Superior temporal gyrus (tissue), 1 donor: ENCODE results near the gene LHFPL2.
"Not testable (repeated sequence)": the region's sequence is repeated elsewhere in the genome, so short reads cannot be mapped to it uniquely, and the experiment has no call there.

ENCODE experiments used
- DNase-seq: peaks from one replicate; pipeline ENCODE4 v3.0.0-alpha.2; 2016; ENCODE audit errors: extremely low spot score

LHFPL2 gene

GRCh38 chr5:78467752-78468357, 180.7 kb downstream of the LHFPL2 start:
- peak; percentile 70 for DNase-seq

GRCh38 chr5:78467140-78467539, 181.4 kb downstream of the LHFPL2 start:
- DNase-seq = no peak

GRCh38 chr5:78458843-78459242, 189.7 kb downstream of the LHFPL2 start:
- no peak for DNase-seq

- DNase-seq = not testable (repeated sequence)
Observed at GRCh38 chr5:78457507-78457906, 191.1 kb downstream of the LHFPL2 start.

GRCh38 chr5:78449103-78449502, 199.5 kb downstream of the LHFPL2 start:
- DNase-seq = no peak

DNA sequence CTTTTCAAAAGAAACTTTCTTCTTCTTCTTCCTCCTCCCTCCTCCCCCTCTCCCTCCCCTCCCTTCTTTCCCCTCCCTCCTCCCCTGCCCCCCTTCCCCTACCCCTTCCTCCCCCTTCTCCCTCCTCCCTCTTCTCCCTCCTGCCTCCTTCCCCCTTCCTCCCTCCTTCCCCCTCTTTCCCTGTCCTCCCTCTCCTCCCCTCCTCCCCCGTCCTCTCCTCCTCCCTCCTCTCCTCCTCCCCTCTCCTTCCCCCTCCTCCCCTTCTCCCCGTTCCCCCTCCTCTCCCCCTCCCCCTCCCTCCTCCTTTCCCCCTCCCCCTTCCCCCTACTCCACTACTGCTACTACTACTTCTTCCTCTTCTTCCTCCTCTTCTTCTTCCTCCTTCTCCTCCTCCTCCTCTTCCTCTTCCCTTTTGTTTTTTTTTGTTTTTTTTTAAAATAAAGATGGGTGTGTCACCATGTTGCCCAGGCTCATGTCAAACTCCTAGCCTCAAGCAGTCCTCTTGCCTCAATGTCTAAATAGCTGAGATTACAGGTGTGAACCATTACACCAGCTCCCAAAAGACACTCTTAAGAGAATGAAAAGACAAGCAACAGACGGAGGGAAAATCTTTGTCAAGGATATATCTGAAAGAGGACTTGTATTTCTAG, 200.7 kb downstream of the LHFPL2 start:
- no peak for DNase-seq
